Measurements from ENCODE around the gene PLXDC2.
"Not testable (repeated sequence)": the region's sequence is repeated elsewhere in the genome, so short reads cannot be mapped to it uniquely, and the experiment has no call there.

The PLXDC2 gene

GRCh38 chr10:19970256-19970655 lies 154.0 kb downstream of the PLXDC2 start:
- in situ Hi-C loops (cut with HindIII; ENCODE audit: low sequenced_read_pairs) = no loop called here

- in situ Hi-C loops (cut with HindIII; ENCODE audit: low sequenced_read_pairs) = no loop called here
These were observed 154.5 kb downstream of the PLXDC2 start for GRCh38 chr10:19970717-19971116.

- in situ Hi-C loops (cut with HindIII; ENCODE audit: low sequenced_read_pairs) = no loop called here
These were observed 155.3 kb downstream of the PLXDC2 start for GRCh38 chr10:19971343-19972052.

- in situ Hi-C loops (cut with HindIII; ENCODE audit: low sequenced_read_pairs) = no loop called here
These were observed 157.9 kb downstream of the PLXDC2 start for GRCh38 chr10:19974138-19974537.

GRCh38 chr10:19974554-19974953 lies 158.3 kb downstream of the PLXDC2 start:
- in situ Hi-C loops (cut with HindIII; ENCODE audit: low sequenced_read_pairs) = no loop called here

GRCh38 chr10:19977097-19977521 lies 160.9 kb downstream of the PLXDC2 start:
- in situ Hi-C loops (cut with HindIII; ENCODE audit: low sequenced_read_pairs) = no loop called here

- in situ Hi-C loops (cut with HindIII; ENCODE audit: low sequenced_read_pairs) = no loop called here
These were observed 163.4 kb downstream of the PLXDC2 start for GRCh38 chr10:19979628-19980027.

- in situ Hi-C loops (cut with HindIII; ENCODE audit: low sequenced_read_pairs) = no loop called here
These were observed 167.8 kb downstream of the PLXDC2 start for GRCh38 chr10:19983880-19984565.

GRCh38 chr10:19985745-19986144 lies 169.5 kb downstream of the PLXDC2 start:
- in situ Hi-C loops (cut with HindIII; ENCODE audit: low sequenced_read_pairs) = no loop called here

- in situ Hi-C loops (cut with HindIII; ENCODE audit: low sequenced_read_pairs) = no loop called here
These were observed 170.4 kb downstream of the PLXDC2 start for GRCh38 chr10:19986591-19986990.

GRCh38 chr10:19987931-19988330 lies 171.7 kb downstream of the PLXDC2 start:
- in situ Hi-C loops (cut with HindIII; ENCODE audit: low sequenced_read_pairs) = no loop called here

- in situ Hi-C loops (cut with HindIII; ENCODE audit: low sequenced_read_pairs) = no loop called here
These were observed 177.6 kb downstream of the PLXDC2 start for GRCh38 chr10:19993714-19994315.

GRCh38 chr10:19998482-19998881 lies 182.2 kb downstream of the PLXDC2 start:
- in situ Hi-C loops (cut with HindIII; ENCODE audit: low sequenced_read_pairs) = no loop called here

GRCh38 chr10:19999431-19999830 lies 183.2 kb downstream of the PLXDC2 start:
- in situ Hi-C loops (cut with HindIII; ENCODE audit: low sequenced_read_pairs) = no loop called here

- in situ Hi-C loops (cut with HindIII; ENCODE audit: low sequenced_read_pairs) = not testable (repeated sequence)
These were observed 185.8 kb downstream of the PLXDC2 start for GRCh38 chr10:20002026-20002425.

- in situ Hi-C loops (cut with HindIII; ENCODE audit: low sequenced_read_pairs) = no loop called here
These were observed 186.4 kb downstream of the PLXDC2 start for GRCh38 chr10:20002657-20003056.

- in situ Hi-C loops (cut with HindIII; ENCODE audit: low sequenced_read_pairs) = no loop called here
These were observed 187.9 kb downstream of the PLXDC2 start for GRCh38 chr10:20004087-20004523.

- in situ Hi-C loops (cut with HindIII; ENCODE audit: low sequenced_read_pairs) = no loop called here
These were observed 189.4 kb downstream of the PLXDC2 start for GRCh38 chr10:20005638-20006037.

GRCh38 chr10:20006169-20006870 lies 190.1 kb downstream of the PLXDC2 start:
- in situ Hi-C loops (cut with HindIII; ENCODE audit: low sequenced_read_pairs) = no loop called here

- in situ Hi-C loops (cut with HindIII; ENCODE audit: low sequenced_read_pairs) = no loop called here
These were observed 191.2 kb downstream of the PLXDC2 start for GRCh38 chr10:20007426-20007825.

GRCh38 chr10:20013991-20014750 lies 197.9 kb downstream of the PLXDC2 start:
- in situ Hi-C loops (cut with HindIII; ENCODE audit: low sequenced_read_pairs) = no loop called here
